Stimulated activated CD4-positive, alpha-beta T cell treated with anti-CD3 and anti-CD28 coated beads, Interleukin-2, amount 100 ng/mL, for 4 hours (primary cell): ENCODE results near the gene IMMP2L.

Experiments used
- DNase-seq: peaks from one replicate; pipeline ENCODE4 v3.0.0-alpha.2; 2020; ENCODE audit warnings: low read depth

IMMP2L gene

DNA sequence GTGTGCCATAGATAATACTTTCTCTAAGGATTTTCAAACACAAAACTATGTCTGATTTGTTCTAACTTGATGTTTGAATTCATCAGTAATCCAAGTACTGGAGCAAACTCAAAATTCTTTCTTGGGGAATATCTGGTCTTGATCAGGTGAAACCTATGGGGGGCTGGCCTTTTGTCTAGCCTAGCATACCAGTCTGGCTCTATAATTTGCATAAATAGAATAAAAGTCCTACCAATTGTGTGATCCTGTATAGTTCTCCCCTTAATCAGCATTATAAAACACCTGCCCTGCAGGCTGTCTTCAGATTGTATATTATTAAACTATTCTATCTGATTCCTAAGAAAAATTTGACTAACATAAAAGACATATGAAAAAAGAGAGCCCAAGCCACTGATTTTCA lies 705.2 kb downstream of the IMMP2L start:
- DNase-seq, result no peak

DNA sequence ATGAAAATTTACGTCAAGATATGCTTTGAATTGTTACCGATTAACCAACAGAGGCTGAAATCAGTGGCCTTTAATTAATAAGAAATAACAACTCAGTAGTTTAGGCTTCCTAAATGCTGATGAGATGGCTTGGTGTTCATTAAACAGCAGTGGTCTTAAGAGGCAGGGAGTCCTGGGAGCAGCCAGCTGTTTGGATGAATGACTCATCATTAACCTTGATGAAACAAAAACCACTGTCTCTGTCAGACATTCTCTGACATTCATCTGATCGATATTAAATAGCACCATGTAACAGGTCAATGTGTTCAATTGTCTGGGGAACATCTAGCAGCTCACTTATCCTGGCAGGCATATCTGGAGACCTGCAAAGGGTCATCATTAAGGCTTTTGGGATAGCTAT lies 705.6 kb downstream of the IMMP2L start:
- DNase-seq, result no peak

DNA sequence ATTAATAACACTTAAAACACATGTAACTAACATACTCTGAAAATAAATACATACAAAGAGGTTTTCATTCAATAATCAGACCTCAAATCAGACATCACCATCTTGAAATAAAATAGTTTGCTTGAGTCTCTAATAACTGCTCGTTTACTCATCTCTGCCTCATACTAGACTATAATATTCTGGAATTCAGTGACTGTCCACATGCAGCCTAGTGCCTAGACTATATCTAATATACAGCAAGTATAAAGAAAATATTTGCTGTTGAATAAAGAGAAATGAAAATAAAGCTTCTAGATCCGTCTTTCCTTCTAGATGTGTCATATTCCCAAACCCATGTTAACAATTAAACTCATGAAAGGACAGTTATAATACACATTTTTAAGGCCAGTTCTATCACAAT lies 707.6 kb downstream of the IMMP2L start:
- no peak for DNase-seq

DNA sequence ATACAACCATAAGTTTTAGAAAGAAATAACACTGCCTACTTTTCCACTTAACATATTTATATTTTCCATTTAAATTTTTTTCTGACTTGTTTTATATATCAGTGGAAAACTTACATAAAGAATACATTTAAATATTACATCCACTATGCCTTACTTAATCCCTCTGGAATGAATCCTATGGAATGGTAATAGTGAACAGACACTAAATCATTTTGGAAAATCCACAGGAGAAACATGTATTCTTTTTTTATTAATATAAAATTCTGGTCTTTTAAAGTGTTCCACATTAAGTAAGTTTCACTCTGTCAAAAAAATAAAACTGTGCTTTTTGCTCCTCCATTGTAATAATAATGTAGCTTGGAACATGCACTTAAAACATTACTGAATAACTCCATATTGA lies 708.1 kb downstream of the IMMP2L start:
- DNase-seq, result no peak

DNA sequence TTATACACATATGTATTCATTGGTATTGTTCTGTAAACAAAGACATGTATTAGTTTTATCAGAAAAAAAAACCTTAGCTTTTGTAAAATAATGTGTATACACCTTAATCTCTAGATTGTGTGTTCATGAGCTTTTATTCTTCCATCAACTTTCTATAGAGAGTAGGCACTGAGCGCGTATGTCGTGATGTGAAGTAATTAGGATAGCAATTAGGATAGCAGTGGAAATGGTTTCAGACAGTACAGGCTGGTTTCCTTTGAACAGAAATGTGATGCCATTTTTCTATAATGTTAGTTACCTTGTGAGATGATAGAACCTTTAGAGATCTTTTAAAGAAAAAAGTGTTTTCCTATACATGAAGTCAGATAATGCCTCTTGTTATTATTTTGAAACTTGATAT lies 709.0 kb downstream of the IMMP2L start:
- no peak for DNase-seq

DNA sequence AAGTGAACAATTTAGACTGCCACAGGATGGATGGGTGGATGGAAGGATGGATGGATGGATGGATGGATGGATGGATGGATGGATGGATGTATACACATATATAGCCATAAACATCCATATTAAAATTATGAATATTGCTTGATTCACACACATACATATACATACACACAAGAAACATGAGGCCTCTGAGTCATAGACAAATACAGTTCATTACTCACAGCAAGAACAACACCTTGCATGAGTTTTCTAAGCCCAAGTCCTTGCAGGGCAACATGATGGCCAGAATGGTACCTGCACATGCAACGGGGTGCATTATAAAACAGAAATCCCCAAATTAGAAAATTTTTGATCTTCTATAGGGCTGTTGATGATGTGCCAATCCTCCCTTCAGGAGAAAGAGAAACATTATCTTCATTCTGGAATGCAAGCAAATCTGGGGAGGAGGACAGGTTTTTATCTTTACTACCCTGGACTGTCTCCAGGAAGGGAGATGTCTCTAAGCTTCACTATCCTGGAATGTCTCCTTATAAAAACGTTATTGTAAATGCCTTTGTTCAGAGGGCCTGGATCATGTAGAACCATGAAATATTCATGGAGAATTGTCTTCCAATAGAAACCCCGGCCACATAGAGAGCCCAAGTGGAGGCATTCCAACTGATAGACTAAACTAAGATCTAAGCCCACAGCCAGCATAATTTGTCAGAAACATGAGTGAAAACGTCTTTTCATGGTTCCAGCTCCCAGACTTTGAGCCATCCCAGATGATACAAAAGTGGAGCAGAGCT lies 709.9 kb downstream of the IMMP2L start:
- no peak for DNase-seq

DNA sequence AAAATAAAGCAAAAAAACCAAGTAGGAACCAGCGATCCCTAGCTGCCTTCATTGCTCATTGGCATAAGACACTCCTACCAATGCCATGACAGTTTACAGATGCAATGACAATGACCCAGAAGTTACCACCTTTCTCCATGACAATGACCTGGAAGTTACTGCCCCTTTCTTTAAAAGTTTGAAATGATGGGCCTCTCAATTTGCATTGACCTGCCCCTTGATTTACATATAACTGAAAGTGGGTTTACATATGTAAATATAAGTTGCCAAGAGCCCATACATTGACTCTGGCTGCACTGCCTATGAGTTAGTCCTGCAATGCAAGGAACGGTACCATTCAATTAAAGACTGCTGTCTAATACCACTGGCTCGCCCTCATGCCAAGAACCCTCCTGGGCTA lies 712.1 kb downstream of the IMMP2L start:
- DNase-seq, result no peak

DNA sequence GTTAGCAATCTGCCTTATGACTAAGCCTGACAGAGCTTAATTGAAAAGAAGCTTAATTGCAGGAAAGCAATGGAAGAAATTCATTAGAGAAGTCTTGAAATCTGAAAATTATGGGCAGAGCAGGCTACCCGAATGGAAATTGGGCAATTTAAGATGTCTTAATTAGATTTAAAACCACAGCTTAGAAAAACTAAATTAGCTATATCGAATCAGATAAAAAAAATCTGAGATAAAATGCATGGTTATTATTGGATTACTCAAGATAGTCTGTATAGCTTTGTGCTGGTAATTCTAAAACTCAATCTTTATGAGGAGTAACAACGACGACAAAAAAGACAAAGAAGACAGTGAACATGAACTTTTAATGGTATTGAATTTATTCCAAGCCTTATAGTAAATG lies 719.5 kb downstream of the IMMP2L start:
- no peak for DNase-seq

DNA sequence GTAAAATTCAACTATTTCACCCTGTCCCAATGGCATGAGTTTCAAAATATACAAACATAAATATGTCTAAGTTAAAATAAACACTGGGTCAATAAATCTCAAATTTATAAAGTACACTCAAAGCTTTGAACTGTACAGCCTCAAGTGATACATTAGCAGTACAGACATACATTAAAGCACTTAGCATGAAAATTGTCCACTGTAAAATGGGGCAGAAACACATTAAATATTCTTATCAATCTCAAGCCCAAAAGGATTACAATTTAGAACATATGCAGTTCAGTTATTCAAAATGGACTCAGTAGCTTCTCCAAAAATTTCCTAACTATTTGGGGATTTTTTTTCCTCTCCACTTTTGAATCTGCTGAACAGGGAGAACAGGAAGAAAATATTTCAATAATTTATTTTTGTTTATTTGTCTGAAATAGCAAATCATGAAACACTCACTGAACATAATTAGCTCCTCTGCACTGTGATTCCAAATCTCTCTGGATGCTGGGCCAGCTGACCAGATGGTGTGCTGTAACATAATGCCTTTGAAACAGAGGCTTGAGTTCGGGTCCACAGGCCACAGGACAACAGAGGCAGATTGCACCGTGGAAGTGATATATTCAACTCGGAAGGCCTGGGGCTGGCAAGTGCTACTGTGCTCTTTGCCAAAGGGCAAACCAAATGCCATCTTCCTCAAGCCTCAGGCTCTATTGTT lies 720.3 kb downstream of the IMMP2L start:
- no peak for DNase-seq

DNA sequence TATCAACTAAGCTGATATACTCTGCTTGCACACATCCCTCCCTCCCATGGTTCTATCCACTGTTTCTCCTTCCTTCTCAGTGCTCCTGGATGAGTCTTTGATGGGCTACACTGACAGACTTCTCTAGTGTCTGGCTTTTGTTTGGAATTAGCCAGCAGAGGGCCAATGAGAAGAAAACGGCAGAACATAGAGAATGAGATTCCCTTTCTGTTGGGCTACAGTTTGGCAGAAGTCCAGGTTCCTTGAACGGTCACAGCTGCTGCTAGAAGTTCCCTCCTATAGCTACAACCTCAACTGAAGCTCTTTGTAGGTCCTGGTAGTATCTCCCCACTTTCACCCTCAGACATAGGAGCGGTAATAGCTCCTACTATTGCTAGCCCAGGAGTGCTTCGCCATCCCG lies 722.4 kb downstream of the IMMP2L start:
- DNase-seq, result no peak

DNA sequence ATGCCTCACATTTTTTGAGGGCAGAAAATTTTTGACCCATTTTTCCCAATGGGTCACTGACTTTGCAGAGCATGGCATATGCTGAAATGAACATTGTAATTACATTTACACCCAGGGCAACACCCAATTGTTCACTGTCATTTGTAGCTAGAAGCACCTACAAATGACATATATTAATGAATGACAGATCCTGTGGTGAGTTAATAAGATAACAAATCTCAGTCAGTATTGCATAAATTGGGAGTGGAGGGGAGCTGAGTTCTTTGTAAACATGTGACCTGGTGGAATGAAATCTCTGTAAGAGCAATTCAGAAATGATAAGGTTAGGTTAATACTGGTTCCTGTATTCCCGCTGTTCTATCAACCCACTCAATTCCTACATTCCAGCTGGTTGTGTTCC lies 726.4 kb downstream of the IMMP2L start:
- DNase-seq, result no peak

DNA sequence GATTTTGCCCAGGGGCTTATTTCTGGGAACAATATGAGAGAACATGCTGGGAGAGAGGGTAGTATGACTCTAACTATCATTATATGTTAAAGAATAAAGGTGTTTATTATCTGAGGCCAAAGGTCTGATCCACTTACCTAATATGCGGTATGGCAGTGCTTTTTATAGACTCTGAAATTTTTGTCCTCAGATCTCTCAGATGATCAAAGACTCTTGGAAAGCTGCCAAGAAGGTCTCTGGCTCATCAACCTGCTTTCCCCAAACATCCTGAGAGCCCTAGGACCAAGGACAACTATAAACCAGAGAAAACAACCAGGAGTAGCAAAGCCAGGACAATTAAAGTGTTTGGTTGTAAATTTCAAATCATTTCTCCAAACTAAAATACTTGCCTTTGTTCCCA lies 727.1 kb downstream of the IMMP2L start:
- DNase-seq, result no peak

DNA sequence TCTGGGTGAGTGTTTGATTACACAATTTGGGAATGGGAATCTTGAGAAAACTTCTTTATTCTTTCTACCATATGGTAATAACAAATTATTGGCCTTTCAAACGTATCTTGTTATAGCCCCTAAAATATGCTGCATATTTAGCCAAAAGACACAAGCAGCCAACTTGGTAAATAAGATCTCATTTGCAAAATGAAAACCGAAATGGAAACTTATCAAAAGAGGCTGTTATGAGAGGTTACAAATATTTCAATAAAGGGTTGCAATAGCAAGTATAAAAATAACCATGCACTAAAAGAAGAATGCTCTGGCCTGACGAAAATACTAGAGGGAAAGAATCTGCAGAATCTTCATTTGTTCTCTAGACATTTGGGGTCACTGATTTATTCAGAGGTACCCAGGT lies 730.9 kb downstream of the IMMP2L start:
- DNase-seq, result no peak

DNA sequence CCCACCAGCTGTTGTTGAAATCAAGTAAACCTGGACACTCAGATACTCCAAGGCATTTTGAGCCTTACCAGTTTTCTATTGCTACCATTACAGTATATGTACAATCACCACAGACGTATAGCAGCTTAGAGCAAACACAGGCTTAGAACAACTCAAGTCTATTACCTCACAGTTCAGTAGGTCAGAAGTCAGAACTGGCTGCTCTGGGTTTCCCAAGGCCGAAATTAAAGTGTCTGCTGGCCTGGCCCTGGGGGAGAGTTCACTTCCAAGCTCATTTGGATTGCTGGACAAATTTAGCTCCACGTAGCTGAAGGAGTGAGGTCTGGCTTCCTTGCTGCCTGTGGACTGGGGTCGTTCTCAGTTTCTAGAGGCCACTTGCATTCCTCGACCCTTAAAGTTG lies 731.5 kb downstream of the IMMP2L start:
- DNase-seq, result no peak

DNA sequence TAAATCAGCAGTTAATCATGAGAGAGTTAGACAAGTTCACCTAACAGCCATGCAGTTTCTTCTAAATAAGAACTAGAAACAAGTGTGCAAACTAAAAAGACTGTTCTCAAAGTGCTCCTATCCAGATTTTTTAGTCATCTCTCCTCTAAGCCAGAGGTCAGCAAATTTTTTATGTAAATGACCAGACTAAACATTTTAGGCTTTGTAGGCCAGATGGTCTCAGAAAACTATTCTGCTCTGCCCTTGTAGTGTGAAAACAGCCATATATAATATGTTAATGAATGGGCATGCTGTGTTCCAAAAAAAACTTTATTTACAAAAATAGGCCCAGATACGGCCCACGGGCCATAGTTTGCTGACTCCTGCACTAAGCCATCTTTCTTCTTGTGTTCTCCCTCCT lies 734.4 kb downstream of the IMMP2L start:
- DNase-seq, result no peak

DNA sequence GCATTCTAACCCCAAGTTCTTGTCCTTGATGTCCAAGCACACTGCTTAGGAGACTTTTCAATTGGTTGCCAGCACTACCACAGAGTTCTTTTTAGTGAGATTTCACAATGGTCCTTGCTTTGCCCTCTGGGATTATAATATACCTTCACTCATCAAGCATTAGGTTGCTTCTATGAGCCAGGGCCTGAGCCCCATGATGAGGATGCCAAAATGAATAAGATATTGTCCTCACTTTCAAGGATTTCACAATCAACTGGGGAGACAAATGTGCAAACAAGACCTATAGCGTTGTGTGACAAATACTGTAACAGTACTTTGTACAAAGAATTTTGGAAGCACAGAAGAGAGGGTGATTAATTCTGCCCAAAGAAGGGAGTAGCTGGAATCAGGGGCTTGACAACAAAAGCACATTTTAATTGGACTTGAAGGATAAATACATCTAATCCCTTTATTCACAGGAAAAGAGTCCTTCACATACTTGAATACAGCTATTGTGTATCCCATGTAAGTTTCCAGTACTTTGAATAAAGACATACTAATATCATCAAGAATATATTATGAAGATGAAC lies 734.9 kb downstream of the IMMP2L start:
- no peak for DNase-seq

DNA sequence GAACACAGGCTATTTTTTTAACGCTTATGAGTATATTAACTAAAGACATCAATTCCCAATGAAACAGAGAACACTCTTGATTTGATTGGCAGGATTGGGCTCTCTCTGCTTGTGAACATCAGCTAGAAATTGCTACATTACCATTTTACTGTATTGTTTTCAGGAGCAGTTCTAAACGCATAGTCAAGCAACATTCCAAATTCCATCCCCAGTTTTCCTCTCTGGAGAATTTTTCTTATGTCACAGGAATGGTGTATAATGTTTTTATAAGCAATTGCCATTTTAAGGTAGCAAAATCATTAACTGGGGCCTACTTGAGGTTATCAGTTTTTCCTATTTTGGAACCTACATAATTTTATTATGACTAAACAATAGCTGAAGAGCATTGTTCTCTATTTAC lies 748.3 kb downstream of the IMMP2L start:
- no peak for DNase-seq

DNA sequence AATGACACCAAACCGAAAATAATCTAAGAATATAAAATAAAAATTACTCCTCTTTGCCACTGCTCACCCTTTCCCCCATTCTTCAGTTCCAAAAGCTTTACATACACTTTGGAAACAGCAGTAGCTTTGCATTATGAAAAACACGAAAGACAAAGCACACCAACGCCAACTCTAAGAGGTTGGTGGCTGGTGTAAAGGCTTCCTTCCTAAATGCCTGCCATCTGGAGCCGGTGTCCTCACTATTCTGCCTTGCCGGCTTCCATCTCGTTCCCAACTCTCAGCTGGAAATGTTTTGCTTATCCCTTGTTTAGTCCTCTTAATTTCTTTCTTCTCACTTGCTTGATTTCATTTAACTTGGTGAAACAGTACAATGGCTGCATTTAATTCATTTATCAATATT lies 752.5 kb downstream of the IMMP2L start:
- no peak for DNase-seq

DNA sequence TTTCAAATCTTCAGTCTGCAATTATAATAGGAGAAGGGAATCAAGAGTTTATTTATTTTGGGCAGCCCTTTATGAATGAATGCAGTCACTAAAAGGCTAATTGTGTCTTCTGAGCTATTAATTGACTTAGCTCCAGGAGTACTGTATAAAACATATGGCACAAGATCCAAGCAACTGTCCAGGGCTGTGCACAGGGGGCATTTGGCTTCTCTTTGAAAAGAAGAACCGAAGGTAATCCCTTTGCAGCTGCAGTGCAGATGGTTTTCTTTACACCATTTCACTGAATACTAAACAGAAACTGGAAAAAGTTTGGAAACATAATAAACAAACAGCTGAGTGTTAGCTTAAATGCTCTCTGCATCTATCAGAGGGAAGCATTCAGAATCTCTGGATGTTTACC lies 753.9 kb downstream of the IMMP2L start:
- no peak for DNase-seq

DNA sequence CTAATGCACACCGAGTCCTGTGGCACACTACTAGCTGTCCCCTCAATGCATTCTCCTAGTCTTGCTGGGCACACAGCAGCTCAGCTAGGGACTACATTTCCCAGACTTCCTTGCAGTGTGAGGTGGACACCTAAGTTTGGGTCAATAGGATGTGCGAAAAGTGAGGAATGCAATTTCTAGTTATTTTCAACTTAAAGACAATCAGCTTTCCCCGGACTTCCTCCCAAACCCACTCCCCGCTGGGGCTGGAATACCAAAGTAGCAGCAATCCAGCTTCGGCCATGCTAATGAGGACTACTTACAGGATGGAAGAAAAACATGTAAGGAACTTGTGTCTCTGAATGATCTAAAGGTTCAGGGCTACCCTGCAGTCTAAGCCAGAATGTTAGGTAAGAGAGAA lies 757.8 kb downstream of the IMMP2L start:
- DNase-seq, result no peak

DNA sequence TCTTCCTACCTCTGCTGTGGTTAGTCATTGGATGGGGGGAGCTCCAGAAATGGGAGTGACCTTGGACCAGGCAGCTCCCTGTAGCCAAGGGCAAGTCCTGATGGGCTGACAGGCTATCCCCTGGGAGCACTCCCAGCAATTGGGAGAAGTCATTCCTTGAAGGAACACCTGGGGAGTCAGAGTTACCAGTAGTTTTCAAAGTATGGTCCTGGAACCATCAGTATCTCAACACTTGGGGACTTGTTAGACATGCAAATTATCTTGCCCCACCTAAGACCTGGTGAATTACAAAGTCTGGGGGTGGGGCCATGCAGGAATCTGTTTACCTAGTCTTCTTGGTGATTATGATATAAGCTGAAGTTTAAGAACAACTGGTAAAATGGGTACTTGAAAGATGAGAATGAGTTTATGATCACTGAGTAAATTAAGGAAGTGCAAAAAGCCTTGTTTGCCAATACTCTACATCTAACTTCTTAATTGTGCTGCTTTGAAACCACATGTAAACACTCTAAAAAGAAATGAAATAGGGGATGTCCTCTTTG lies 758.6 kb downstream of the IMMP2L start:
- no peak for DNase-seq

DNA sequence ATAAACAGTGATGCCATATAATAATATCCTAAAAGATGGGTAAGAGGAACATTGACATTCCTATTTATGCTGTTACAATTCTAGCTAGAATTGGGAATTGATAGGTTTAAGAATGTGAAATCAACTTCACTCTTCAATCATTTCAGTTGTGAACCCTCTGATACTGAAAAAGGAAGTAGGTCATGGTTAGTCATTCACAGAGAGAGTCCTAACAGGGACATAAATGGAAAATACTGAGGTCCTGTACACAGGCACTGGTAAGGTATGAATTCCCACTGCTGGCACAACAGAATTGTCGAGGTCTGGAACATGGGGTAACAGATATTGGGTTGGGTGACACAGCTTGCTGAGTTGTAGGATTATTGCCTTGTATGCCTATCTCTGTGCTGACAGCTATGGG lies 760.8 kb downstream of the IMMP2L start:
- DNase-seq, result no peak

DNA sequence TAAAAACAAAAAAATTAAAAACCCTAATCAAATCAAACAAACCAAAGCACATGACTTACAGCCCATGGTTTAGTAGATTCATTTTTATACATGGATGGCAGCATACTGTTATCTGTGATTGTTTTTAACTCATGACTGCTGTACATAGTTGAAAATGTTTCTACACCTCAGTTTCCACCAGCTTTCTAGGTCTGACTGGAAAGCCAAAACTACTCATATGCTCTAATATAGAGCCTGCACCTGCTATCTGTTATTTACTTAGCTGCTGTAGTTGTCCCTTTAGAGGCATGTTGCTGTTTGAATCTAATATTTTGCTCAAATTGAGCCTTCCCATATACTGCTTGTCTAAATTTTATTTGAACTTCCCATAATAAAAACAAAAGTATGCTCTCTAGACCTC lies 761.3 kb downstream of the IMMP2L start:
- no peak for DNase-seq
